GM12878 (cell line): ENCODE data around the gene SUPT6H. TPM values are rescaled to one million over a fixed set of nuclear protein-coding genes. Genes with fewer than 3 reads are reported as not detected.

Experiments used
- ATF7 ChIP-seq: fragments of 450-650 bp; IDR thresholded peaks from 2 replicates; pipeline ENCODE4 v1.6.1; 2016; ENCODE audit warnings: low read depth, mild to moderate bottlenecking
- BMI1 ChIP-seq: fragments of 450-650 bp; IDR thresholded peaks from 2 replicates; pipeline ENCODE4 v1.6.1; 2016; ENCODE audit warnings: mild to moderate bottlenecking, moderate library complexity, borderline replicate concordance
- CREB1 ChIP-seq: IDR thresholded peaks from 2 replicates; pipeline ENCODE4 v1.6.1; 2012; ENCODE audit warnings: low read depth, mild to moderate bottlenecking, inconsistent platforms
- CREM ChIP-seq: IDR thresholded peaks from 2 replicates; pipeline ENCODE4 v1.6.1; 2014; ENCODE audit warnings: antibody characterized with exemption, low read depth
- EGR1 ChIP-seq, 2 experiments: IDR thresholded peaks; 1 replicate in 1 of 2; 2 replicates in 1 of 2; pipeline ENCODE4 v1.6.1; 2011 to 2012; ENCODE audit warnings: low read depth in 2 of 2, low read length in 2 of 2, borderline replicate concordance in 1 of 2, mild to moderate bottlenecking in 1 of 2, moderate library complexity in 1 of 2
- ESRRA ChIP-seq: IDR thresholded peaks from 2 replicates; pipeline ENCODE4 v1.6.1; 2012; ENCODE audit warnings: mild to moderate bottlenecking, low read length, improper control_type of control experiment
- EZH2 ChIP-seq: IDR thresholded peaks from 2 replicates; pipeline ENCODE4 v1.6.1; 2012; ENCODE audit warnings: low read depth, mild to moderate bottlenecking, control low read depth, inconsistent platforms, low read length, borderline replicate concordance; ENCODE audit not compliant: control insufficient read depth
- IRF4 ChIP-seq: IDR thresholded peaks from 2 replicates; pipeline ENCODE4 v1.6.1; 2011; ENCODE audit warnings: low read depth, low read length
- JUNB ChIP-seq: IDR thresholded peaks from 2 replicates; pipeline ENCODE4 v1.6.1; 2016; ENCODE audit warnings: antibody characterized with exemption, mild to moderate bottlenecking
- KDM1A ChIP-seq: fragments of 200-600 bp; sonication (generic); IDR thresholded peaks from 2 replicates; pipeline ENCODE4 v1.6.1; 2016; ENCODE audit warnings: borderline replicate concordance
- LARP7 ChIP-seq: fragments of 450-650 bp; IDR thresholded peaks from 2 replicates; pipeline ENCODE4 v1.6.1; 2017; ENCODE audit warnings: mild to moderate bottlenecking
- MAX ChIP-seq: IDR thresholded peaks from 2 replicates; pipeline ENCODE4 v1.6.1; 2012; ENCODE audit warnings: low read depth, low read length, improper control_type of control experiment
- NFYB ChIP-seq: IDR thresholded peaks from 2 replicates; pipeline ENCODE4 v1.6.1; 2011; ENCODE audit warnings: low read depth, mild to moderate bottlenecking, low read length, improper control_type of control experiment, moderate library complexity; ENCODE audit not compliant: insufficient read depth
- NR2C1 ChIP-seq: fragments of 450-650 bp; IDR thresholded peaks from 2 replicates; pipeline ENCODE4 v1.6.1; 2017; ENCODE audit warnings: antibody characterized with exemption, mild to moderate bottlenecking, moderate library complexity
- NRF1 ChIP-seq: conservative IDR thresholded peaks from 2 replicates; pipeline ENCODE4 v1.6.1; 2011; ENCODE audit warnings: mild to moderate bottlenecking, low read depth, low read length, improper control_type of control experiment
- POLR2AphosphoS2 ChIP-seq: IDR thresholded peaks from 2 replicates; pipeline ENCODE4 v1.6.1; 2011; ENCODE audit warnings: low read depth, mild to moderate bottlenecking, low read length, improper control_type of control experiment, moderate library complexity
- RAD21 ChIP-seq: IDR thresholded peaks from 2 replicates; pipeline ENCODE4 v1.6.1; 2011; ENCODE audit warnings: mild to moderate bottlenecking, low read depth, low read length, moderate library complexity; ENCODE audit not compliant: insufficient read depth
- RBBP5 ChIP-seq: fragments of 200-600 bp; sonication (generic); conservative IDR thresholded peaks from 2 replicates; pipeline ENCODE4 v1.6.1; 2016
- RELA ChIP-seq: fragments of 450-650 bp; IDR thresholded peaks from 2 replicates; pipeline ENCODE4 v1.8.0; 2014; ENCODE audit warnings: borderline replicate concordance; ENCODE audit not compliant: partially characterized antibody
- SIN3A ChIP-seq: IDR thresholded peaks from 2 replicates; pipeline ENCODE4 v1.6.1; 2012; ENCODE audit warnings: low read depth, low read length, improper control_type of control experiment
- SIX5 ChIP-seq: IDR thresholded peaks from 2 replicates; pipeline ENCODE4 v1.6.1; 2011; ENCODE audit warnings: mild to moderate bottlenecking, low read depth, low read length, moderate library complexity; ENCODE audit not compliant: severe bottlenecking
- SKIL ChIP-seq: fragments of 450-650 bp; IDR thresholded peaks from 2 replicates; pipeline ENCODE4 v1.6.1; 2017; ENCODE audit warnings: mild to moderate bottlenecking, low read depth, inconsistent platforms; ENCODE audit not compliant: poor library complexity, severe bottlenecking
- SMAD5 ChIP-seq: IDR thresholded peaks from 2 replicates; pipeline ENCODE4 v1.6.1; 2016; ENCODE audit warnings: antibody characterized with exemption, low read depth
- SP1 ChIP-seq: IDR thresholded peaks from one replicate; pipeline ENCODE4 v1.6.1; 2011; ENCODE audit warnings: low read depth, low read length
- TAF1 ChIP-seq: IDR thresholded peaks from 2 replicates; pipeline ENCODE4 v1.6.1; 2011; ENCODE audit warnings: mild to moderate bottlenecking, low read depth, low read length, borderline replicate concordance
- ZNF274 ChIP-seq: IDR thresholded peaks from one replicate; pipeline ENCODE4 v1.8.0; 2011; ENCODE audit not compliant: insufficient read length, insufficient read depth
- ZNF622 ChIP-seq: fragments of 450-650 bp; IDR thresholded peaks from 2 replicates; pipeline ENCODE4 v1.6.1; 2017; ENCODE audit warnings: mild to moderate bottlenecking, inconsistent platforms
- ZZZ3 ChIP-seq: IDR thresholded peaks from 2 replicates; pipeline ENCODE4 v1.6.1; 2011; ENCODE audit warnings: low read depth; ENCODE audit not compliant: control insufficient read depth, insufficient read length
- polyA plus RNA-seq, 11 experiments: library from polyadenylated mRNA; depleted of rRNA in 4 of 11; unstranded in 6 of 11; stranded (reverse) in 5 of 11; fragments of >200 nt; fragmentation: Nextera tagmentation in 4 of 11; fragmentation: Illumina TruSeq in 1 of 11; extraction: Ambion mirVana in 4 of 11; extraction: Trizol in 1 of 11; gene quantifications; 1 replicate in 1 of 11; 2 replicates in 10 of 11; pipeline versions ENCODE4 v1.2.1 to v1.2.3, GENCODE V29; 2011 to 2016; ENCODE audit warnings: inconsistent platforms in 2 of 11, missing spikeins in 2 of 11, low read depth in 1 of 11
- total RNA-seq, 4 experiments: library from RNA; depleted of rRNA in 3 of 4; stranded (reverse); fragments of >200 nt in 3 of 4; fragmentation: Illumina TruSeq in 1 of 4; extraction: Trizol in 1 of 4; gene quantifications; 2 replicates each; pipeline versions ENCODE4 v1.2.1 to v1.2.3, GENCODE V29; 2013 to 2021
- TF ChIP-seq, protein P1 (sequence below): fragments of 450-650 bp; formaldehyde crosslinking; IDR thresholded peaks from 2 replicates; pipeline ENCODE4 v1.5.0; 2022; ENCODE audit warnings: mild to moderate bottlenecking, missing genetic modification characterization

SUPT6H gene
- total and polyA plus RNA-seq, 10 of the 15 experiments (the other 5 are each of a cell fraction or from before 2014, with no cell fraction given), result 1.7 to 58.8 (median 37.7) TPM

GRCh38 chr17:28725660-28726225, 63.7 kb downstream of the SUPT6H start (continued):
- TF ChIP-seq SKIL (no peak), ATF7 (no peak), POLR2AphosphoS2 (peak; percentile 79; the same call in 1 of the 2 replicates), EZH2 (no peak), ZNF622 (no peak), ZNF274 (no peak), TAF1 (no peak), ZZZ3 (no peak), RBBP5 (no peak), CREB1 (no peak), SP1 (no peak), NR2C1 (no peak), BMI1 (no peak), CREM (no peak), MAX (peak; percentile 52; the same call in 1 of the 2 replicates), NFYB (0 out of 2 replicates have a peak, but pooled peaks have one; percentile 32), SMAD5 (no peak), LARP7 (peak; percentile 88), SIN3A (no peak), SIX5 (no peak), JUNB (no peak), NRF1 (no peak), RELA (no peak), KDM1A (no peak), EGR1 (IDR thresholded peaks at IDR 0.05; ENCODE audit: borderline replicate concordance in 1 of 2, low read depth in 2 of 2, low read length in 2 of 2) (no peak), RAD21 (no peak), ESRRA (no peak), IRF4 (no peak)
- TF ChIP-seq, protein P1, sequence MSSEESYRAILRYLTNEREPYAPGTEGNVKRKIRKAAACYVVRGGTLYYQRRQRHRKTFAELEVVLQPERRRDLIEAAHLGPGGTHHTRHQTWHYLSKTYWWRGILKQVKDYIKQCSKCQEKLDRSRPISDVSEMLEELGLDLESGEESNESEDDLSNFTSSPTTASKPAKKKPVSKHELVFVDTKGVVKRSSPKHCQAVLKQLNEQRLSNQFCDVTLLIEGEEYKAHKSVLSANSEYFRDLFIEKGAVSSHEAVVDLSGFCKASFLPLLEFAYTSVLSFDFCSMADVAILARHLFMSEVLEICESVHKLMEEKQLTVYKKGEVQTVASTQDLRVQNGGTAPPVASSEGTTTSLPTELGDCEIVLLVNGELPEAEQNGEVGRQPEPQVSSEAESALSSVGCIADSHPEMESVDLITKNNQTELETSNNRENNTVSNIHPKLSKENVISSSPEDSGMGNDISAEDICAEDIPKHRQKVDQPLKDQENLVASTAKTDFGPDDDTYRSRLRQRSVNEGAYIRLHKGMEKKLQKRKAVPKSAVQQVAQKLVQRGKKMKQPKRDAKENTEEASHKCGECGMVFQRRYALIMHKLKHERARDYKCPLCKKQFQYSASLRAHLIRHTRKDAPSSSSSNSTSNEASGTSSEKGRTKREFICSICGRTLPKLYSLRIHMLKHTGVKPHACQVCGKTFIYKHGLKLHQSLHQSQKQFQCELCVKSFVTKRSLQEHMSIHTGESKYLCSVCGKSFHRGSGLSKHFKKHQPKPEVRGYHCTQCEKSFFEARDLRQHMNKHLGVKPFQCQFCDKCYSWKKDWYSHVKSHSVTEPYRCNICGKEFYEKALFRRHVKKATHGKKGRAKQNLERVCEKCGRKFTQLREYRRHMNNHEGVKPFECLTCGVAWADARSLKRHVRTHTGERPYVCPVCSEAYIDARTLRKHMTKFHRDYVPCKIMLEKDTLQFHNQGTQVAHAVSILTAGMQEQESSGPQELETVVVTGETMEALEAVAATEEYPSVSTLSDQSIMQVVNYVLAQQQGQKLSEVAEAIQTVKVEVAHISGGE, result no peak
